Stimulated activated CD8-positive, alpha-beta memory T cell treated with anti-CD3 and anti-CD28 coated beads, Interleukin-12 subunit alpha, Interleukin-12 subunit beta, amount 100 ng/mL, for 1 hour (primary cell): ENCODE data around the gene LTBP2.

Experiments
- DNase-seq: peaks from one replicate; pipeline ENCODE4 v3.0.0-alpha.2; 2020; ENCODE audit warnings: low read depth

The LTBP2 gene

GRCh38 chr14:74571901-74572725, 39.9 kb downstream of the LTBP2 start:
- DNase-seq = no peak

DNA sequence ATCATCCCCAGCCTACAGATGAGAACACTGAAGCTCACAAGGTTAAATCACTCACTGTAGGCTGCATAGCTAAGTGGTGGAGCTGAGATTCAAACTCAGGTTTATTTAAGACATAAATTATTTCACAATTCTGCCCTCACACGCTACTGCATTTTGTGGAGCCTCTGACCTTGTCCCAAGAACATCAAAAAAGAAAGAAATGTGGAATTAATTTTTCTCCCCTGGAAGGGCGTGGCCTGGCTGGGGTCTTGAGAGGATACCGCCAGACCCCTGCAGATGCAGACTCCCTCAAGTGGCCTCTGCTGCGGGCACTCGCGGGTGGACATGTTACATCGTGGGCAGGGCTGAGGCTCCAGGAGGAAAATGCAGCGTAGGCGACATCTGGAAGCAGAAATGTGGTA, 40.6 kb downstream of the LTBP2 start:
- no peak for DNase-seq

GRCh38 chr14:74570696-74571095, 41.3 kb downstream of the LTBP2 start:
- DNase-seq = no peak

DNA sequence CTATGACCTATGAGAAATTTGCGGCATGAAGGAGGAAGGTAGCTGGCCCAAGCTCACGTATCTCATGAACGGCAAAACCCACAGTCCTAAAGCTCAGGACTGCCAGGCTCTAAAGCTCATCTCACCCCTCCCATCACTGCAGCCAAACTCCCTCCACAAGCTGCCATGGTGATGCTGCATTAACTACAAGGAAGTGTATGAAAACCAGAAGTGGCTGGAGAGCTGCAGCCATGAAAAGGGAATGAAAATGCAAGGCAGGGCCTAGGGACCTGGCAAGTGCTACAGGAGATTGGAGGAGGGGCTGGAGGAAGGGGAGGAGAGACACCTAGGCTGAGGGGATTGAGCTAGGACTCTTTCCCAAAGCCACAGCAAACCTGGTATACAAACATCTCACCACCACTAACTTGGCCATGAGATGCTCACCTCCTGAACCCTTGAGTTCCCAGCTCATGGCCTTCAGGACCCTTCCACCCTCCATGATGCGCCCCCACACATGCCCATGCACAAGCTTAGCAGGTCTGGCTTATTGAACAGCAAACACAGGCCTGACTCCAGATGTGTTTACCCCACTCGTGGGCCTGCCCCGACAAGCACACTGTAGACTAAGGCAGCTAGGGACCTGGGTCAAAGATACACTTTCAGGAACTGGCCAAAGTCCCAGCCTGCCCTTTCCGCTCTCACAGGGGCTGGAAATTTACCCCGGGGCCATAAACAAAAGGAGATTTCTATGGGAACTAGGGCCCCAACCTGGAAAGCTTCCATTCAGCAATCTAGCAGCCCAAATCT, 42.0 kb downstream of the LTBP2 start:
- DNase-seq = no peak

DNA sequence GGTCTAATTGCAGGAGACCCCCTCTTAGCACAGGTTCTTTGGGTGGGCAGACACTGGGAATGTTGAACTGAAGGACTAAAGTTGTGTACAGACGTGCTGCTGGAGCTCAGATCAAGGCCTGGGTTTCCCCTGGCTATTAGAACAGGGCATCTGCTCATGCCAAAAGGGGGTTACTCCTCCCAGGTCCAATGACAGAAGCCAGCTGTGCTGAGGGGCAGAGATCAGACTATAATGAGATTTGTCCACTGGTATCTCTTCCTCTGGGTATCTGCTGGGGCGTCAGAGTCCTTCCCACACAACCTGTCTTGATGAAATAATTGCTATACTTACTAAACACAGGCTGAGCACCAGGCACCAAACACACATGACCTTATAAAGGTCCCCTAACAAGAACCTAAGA, 42.6 kb downstream of the LTBP2 start:
- no peak for DNase-seq

GRCh38 chr14:74568911-74569310, 43.1 kb downstream of the LTBP2 start:
- DNase-seq = no peak

GRCh38 chr14:74568380-74568649, 43.7 kb downstream of the LTBP2 start:
- no peak for DNase-seq

DNA sequence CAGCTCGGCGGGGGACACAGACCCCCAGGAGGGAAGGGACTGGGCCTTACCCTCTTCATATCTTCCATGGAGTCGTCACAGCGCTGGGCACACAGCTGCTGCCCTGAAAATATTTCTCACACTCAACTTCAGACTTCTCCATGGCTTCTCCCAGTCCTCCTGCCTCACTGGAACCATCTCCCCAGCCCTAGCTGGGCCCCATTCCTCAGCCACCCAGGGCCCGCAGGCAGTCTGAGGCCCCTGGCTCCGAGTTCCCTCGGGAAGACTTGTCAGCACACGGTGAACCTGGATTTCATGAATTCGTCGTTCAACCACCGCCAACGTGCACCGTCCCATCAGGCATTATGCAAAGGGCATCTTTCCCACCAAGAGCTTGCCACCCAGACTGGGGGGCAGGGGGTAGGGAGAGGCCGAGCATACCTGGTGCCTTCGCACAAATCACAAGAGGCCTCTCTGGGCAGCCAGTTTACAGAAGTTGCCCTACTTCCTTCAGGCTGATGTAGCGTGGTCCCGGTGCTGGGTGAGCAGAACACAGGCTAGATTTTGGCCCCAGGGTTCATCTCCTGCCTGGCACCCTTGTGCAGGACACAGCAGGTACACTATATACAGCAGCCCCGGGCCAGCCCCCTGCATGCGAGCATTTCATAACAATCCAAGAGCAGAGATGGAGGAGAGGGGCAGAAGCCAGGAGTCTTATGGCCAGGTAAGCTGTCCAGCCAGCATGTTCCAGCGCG, 44.2 kb downstream of the LTBP2 start:
- DNase-seq = no peak

DNA sequence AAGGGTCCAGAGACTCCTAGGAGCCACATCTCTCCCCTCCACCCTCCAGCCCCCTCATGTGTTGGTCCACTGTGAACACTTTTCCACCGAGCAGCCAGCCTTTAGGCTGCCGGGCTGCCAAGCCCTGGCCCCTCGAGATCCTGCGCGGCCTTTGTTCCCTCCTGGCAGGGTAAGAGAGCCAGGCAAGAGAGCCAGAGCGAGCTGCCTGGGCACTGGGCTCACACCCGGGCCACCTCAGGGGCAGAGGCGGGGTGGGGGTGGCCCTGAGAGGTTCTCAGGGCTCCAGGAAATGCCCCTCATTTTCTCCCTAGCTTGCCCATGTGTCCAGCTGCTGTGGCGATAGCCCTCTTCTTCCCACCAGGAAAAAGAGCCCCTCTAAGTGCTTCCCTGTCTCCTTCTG, 44.8 kb downstream of the LTBP2 start:
- DNase-seq = no peak

DNA sequence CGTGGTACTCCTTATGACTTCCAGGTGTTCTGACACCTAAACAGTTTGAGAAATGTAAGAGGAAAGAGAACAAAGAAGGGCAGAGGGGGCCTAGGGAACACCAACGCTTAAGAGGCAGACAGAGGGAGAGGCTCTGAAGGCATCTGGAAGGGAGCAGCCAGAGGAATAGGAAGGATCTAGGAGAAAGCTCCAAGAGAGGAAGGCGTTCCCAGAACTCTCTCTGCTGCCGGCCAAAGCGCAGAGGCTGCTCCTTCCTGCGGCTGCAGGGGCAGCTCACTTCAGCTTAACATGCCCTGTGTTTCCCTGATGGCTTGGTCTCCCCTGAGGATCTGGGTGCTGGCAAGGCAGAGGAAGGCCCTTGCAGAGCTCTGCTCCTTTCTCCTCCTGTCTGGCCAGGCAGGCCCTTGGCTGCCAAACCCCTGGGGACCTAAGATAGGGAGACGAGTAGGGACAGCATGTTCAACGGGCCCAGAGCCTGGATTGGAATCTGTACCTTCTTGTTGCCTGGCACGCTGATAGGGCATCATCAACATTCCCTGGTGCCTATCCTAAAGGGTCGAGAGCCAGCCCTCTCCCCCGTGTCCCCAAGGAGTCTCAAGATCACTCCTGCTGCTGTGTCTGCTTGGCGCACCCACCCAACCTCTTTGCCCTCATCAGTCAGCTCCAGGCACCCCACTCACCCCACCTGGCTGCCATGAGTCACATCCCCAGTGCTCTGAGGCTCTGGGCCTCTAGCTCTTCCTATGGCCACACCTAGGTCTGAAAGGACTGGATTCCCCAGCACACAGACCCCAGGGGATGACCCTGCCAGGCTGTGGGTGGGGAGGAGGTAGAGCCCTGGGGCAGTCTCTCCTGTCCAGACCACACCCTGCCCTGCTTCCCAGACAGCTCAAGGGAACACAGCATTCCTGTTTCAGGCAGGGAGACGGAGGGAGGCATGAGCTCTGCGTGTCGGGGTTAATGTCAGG, 45.6 kb downstream of the LTBP2 start:
- no peak for DNase-seq

DNA sequence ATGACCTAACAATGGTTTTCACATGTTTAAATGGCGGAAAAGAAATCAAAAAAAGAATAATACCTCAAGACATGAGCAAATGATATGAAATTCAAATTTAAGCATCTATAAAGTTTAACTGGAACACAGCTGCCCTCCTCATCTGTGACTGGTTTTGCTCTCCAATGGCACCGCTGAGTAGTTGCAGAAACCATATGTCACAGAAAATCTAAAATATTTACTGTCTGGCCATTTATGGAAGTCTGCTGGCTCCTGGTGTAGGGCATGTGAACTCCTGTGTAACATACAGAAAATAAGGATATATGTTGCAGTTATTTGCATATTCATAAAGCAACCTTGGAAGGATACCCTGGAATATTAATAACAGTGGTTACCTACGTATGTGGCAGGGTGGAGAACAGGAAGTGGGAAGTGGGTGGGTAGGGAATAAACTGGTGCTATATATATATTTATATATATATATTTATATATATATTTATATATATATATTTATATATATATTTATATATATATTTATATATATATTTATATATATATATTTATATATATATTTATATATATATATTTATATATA, 48.4 kb downstream of the LTBP2 start:
- DNase-seq = no peak

- no peak for DNase-seq
Measured at GRCh38 chr14:74563233-74563585, 48.8 kb downstream of the LTBP2 start.

DNA sequence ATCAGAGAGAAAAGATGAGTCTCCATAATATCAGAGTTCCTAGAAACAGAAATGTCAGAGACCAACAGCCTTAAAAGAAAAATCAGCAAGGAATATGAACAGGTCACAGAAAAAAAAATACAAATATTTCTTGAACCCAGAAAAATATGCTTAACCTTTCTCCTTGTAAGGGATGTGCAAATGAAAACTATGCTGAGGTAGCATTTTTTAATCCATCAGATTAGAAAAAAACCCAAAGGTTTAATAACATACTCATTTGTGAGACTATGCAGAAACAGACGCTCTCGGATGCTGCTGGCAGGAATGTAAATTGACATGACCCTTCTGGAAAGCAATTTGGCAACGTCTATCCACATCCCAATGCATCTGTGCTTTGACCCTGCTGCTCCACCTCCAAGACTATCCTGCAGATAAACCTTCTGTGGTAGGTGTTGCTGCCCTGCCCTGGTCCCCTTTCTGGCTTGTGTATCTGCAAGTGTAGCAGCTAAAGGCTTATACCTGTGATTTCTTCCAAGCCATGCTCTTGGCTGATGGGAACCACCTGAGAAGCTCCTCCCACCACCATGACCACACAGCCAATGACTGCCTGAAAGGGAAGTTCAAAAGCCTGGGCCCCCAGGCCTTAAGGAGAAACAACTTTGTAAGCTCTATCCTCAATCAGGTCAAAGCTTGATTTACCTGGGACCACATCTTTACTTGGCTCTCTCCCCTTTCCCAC, 49.4 kb downstream of the LTBP2 start:
- DNase-seq = no peak

DNA sequence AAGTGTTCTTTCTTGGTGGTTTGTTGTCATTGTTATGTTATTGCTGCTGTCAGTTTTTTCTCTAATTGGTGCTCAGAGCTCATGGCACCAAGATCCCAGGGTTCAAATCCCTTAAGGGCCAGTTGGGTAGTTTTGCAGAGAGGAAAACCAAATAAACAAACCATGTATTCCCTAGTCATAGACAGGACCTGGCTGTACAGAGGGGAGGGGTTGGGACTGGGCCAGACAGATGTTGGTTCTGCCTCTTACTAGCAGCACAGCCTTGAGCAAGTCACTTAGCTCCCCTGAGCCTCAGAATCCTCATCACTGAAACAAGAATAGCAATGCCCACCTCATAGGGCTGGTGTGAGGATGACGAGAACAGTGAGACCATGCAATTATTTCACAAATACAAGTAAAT, 53.4 kb downstream of the LTBP2 start:
- no peak for DNase-seq

DNA sequence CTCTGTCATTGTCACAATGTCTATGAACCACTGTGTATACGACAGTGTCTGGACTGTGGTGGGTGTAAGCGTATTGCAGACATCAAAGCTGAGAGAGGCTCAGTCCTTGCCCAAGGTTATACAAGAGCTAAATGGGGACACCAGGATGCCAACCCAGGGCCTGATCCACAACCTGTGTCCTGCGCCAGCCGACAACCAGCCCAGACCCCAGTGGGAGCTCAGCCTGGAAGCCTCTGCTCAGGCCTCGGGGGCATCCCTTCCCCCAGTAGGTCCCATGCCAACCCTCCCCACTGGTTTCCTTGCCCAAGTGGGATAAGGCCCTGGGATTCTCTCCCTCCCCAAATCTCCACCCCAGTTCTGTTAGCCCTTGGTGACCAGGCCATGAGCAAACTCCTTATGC, 54.3 kb downstream of the LTBP2 start:
- no peak for DNase-seq

GRCh38 chr14:74555476-74556050, 56.5 kb downstream of the LTBP2 start:
- DNase-seq = no peak

DNA sequence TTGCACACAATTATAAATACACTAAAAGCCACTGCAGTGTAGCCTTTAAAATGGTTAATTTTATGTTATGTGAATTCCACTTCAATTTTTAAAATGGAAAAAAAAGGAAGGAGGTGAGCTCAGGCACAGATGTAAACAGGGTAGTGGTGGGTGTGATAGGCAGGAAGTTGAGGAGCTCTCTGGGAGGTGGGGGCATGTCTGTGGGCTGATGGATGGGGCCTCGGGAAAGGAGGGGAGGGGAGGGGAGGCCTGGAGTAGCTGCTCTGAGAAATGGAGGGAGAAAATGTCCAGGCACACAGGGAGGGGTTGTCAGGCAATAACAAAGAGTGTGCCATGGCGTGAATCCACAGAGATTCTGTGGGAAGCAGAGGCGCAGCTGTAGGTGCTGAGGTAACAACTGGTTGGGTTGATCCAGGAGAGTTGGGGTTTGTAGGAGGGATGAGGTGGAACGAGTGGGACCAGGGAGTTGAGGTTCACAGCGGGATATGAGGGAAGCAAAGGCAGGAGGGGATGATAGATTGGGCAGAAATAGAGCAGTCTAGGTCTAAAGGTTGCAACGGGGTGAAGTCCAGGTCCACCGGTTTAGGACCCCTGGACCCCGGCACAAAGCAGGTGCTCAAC, 57.2 kb downstream of the LTBP2 start:
- DNase-seq = no peak

DNA sequence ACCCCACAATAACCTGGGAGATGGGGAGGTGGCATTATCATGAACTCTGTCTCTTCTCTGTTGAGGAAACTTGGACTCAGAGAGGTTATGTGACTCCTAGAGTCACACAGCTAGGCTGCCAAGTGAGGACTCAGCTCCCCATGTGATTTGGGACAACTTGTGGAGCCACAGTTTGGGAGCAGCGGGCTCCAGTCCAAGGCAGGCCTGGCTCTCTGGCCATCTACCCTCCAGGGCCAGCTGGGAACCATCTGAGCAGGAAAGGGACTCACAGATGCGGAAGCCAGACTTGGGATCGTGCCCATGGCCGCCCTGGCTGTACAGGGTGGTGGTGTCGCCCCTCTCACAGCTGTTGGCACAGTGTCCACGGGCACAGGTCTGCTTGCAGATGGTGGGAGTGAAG, 59.4 kb downstream of the LTBP2 start:
- no peak for DNase-seq

DNA sequence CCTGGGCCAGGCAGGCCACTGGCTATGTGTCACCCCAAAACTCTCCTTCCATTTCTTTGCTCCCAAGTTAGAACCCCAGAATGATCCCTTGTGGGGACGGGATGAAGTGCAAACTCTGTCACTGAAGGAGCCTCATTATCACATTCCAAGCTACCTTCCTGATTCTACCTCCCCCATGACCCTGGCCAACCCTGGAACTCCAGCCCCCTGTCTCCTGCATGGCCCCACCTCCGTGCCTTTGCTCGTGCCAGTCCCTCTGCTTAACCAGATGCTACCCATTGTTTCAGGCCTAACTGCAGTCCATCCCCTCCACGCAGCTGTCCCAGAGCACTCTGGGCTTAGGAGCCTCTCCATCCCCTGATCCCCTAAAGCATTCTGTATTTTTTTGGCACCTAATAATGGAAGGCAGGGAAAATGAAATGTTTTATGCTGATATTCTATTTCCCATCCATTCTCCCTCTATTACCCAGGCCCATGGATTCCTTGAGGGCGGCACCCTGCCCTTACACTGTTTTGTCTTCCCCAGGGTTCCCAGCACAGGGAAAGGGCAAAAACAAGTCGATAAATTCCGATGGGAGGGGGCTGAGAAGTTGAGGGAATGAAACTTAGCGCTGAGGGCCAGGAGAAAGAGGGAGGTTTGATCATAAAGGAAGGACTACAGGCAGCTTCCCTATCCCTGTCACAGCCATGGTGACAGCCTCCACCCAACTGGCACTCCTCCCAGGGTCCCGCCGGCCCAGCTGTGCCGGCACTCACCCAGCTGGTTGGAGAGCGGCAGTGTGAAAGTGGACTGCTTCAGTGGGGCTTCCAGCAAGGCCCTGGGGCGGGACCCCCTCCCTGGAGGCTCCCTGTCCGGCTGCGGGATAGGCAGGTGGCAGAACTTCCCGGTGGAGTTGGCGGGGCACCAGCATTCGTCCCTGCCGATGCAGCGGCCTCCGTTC, 60.3 kb downstream of the LTBP2 start:
- no peak for DNase-seq
